Neural cell (in vitro differentiated cells): ENCODE results near the gene ZNF287. TPM values are rescaled to one million over a fixed set of nuclear protein-coding genes. Genes with fewer than 3 reads are reported as not detected.

Experiments used
- H2AFZ ChIP-seq: fragments of 200-600, 300-800 bp; sonication (generic), shearing (Covaris generic); 2 replicates; pipeline ENCODE4 v1.6.0; 2014; ENCODE audit warnings: low read depth, mild to moderate bottlenecking, antibody characterized with exemption, low read length, moderate library complexity
- H3F3A ChIP-seq: fragments of 200-600 bp; shearing (Covaris generic); 2 replicates; pipeline ENCODE4 v1.6.1; 2016; ENCODE audit warnings: mild to moderate bottlenecking, moderate library complexity, mixed read lengths, antibody characterized with exemption, low read length; ENCODE audit not compliant: insufficient read depth, poor library complexity, severe bottlenecking
- H3K27ac ChIP-seq: fragments of 200-600, 300-800 bp; sonication (generic), shearing (Covaris generic); 2 replicates; pipeline ENCODE4 v1.5.1; 2014; ENCODE audit warnings: mild to moderate bottlenecking, low read length, moderate library complexity
- H3K27me3 ChIP-seq: fragments of 300-800, 200-600 bp; sonication (generic), shearing (Covaris generic); 2 replicates; pipeline ENCODE4 v1.6.0; 2014; ENCODE audit warnings: mild to moderate bottlenecking, low read depth, low read length, moderate library complexity; ENCODE audit not compliant: insufficient read depth
- H3K36me3 ChIP-seq: fragments of 300-800, 200-600 bp; sonication (generic), shearing (Covaris generic); 2 replicates; pipeline ENCODE4 v1.5.1; 2014; ENCODE audit warnings: mild to moderate bottlenecking, antibody characterized with exemption, low read length, moderate library complexity; ENCODE audit not compliant: insufficient read depth
- H3K4me2 ChIP-seq: fragments of 300-800, 200-600 bp; sonication (generic), shearing (Covaris generic); 2 replicates; pipeline ENCODE4 v1.6.0; 2014; ENCODE audit warnings: mild to moderate bottlenecking, low read length
- H3K4me3 ChIP-seq: fragments of 300-800, 200-600 bp; sonication (generic), shearing (Covaris generic); 2 replicates; pipeline ENCODE4 v1.5.1; 2014; ENCODE audit warnings: mild to moderate bottlenecking, low read length, moderate library complexity
- H3K79me2 ChIP-seq: fragments of 200-600 bp; shearing (Covaris generic); replicated peaks from 2 replicates; pipeline ENCODE4 v1.6.0; 2014; ENCODE audit warnings: mild to moderate bottlenecking, low read length, moderate library complexity; ENCODE audit not compliant: insufficient read depth
- H3K9ac ChIP-seq: fragments of 300-800, 200-600 bp; sonication (generic), shearing (Covaris generic); 2 replicates; pipeline ENCODE4 v1.6.1; 2016; ENCODE audit warnings: mild to moderate bottlenecking, low read length, mixed read lengths
- H3K9me2 ChIP-seq: fragments of 200-600 bp; shearing (Covaris generic); 2 replicates; pipeline ENCODE4 v1.6.1; 2016; ENCODE audit warnings: mild to moderate bottlenecking, low read length, mixed read lengths; ENCODE audit not compliant: insufficient read depth
- H3K9me3 ChIP-seq: fragments of 200-600, 300-800 bp; sonication (generic), shearing (Covaris generic); 2 replicates; pipeline ENCODE4 v1.6.1; 2016; ENCODE audit warnings: mild to moderate bottlenecking, mixed run types, low read length, moderate library complexity, mixed read lengths
- H4K20me1 ChIP-seq: fragments of 200-600 bp; shearing (Covaris generic); 2 replicates; pipeline ENCODE4 v1.6.1; 2016; ENCODE audit warnings: mild to moderate bottlenecking, mixed run types; ENCODE audit not compliant: insufficient read depth
- EP300 ChIP-seq: fragments of 450-650 bp; conservative IDR thresholded peaks from 2 replicates; pipeline ENCODE4 v1.6.1; 2014; ENCODE audit warnings: antibody characterized with exemption, mild to moderate bottlenecking, moderate library complexity; ENCODE audit not compliant: poor library complexity, severe bottlenecking
- EZH2 ChIP-seq: fragments of 200-600, 300-800 bp; shearing (Covaris generic), sonication (generic); IDR thresholded peaks from 2 replicates; pipeline ENCODE4 v1.6.1; 2014; ENCODE audit warnings: antibody characterized with exemption, low read length, borderline replicate concordance, mild to moderate bottlenecking; ENCODE audit not compliant: insufficient read depth, poor library complexity, severe bottlenecking
- MXI1 ChIP-seq: fragments of 450-650 bp; conservative IDR thresholded peaks from 2 replicates; pipeline ENCODE4 v1.6.1; 2014; ENCODE audit warnings: antibody characterized with exemption, mild to moderate bottlenecking; ENCODE audit not compliant: poor library complexity, severe bottlenecking
- POLR2AphosphoS5 ChIP-seq: IDR thresholded peaks from 2 replicates; pipeline ENCODE4 v1.6.1; 2012
- RAD21 ChIP-seq: fragments of 450-650 bp; conservative IDR thresholded peaks from 2 replicates; pipeline ENCODE4 v1.6.1; 2014; ENCODE audit warnings: antibody characterized with exemption, mild to moderate bottlenecking, moderate library complexity
- SMC3 ChIP-seq: fragments of 450-650 bp; conservative IDR thresholded peaks from 2 replicates; pipeline ENCODE4 v1.6.1; 2014; ENCODE audit warnings: antibody characterized with exemption, mild to moderate bottlenecking, moderate library complexity; ENCODE audit not compliant: poor library complexity
- TAF1 ChIP-seq: IDR thresholded peaks from 2 replicates; pipeline ENCODE4 v1.6.1; 2012; ENCODE audit warnings: low read depth
- polyA plus RNA-seq: library from polyadenylated mRNA; depleted of rRNA; stranded (reverse); fragments of >200 nt; gene quantifications from 2 replicates; pipeline ENCODE4 v1.2.3, GENCODE V29; 2014
- TF ChIP-seq, protein P1 (sequence below): IDR thresholded peaks from 2 replicates; pipeline ENCODE4 v1.6.1; 2012; ENCODE audit warnings: borderline replicate concordance
- TF ChIP-seq, protein P2 (sequence below): fragments of 450-650 bp; IDR thresholded peaks from 2 replicates; pipeline ENCODE4 v1.5.1; 2014; ENCODE audit warnings: antibody characterized with exemption, mild to moderate bottlenecking, moderate library complexity; ENCODE audit not compliant: poor library complexity, severe bottlenecking

ZNF287 gene
- polyA plus RNA-seq, 1 donor from 2014 or later: 12.6 TPM

DNA sequence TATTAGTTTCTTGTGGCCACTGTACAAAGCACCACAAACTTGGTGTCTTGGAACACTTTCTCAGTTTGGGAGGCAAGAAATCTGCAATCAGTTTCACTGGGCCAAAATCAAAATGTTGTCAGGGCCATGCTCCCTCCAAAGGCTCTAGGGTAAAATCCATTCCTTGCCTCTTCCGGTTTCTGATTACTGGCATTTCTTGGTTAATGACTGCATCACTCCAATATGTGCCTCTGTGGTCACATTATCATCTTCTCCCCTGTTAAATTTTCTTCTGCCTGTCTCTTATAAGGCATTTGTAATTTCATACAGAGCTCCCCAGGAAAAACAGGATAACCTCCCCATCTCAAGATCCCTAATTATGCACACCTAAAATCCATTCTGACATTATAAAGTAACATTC is 34.8 kb downstream of the ZNF287 start:
- H3K36me3 ChIP-seq: no peaks in the 10 kb centered on the region
- H4K20me1 ChIP-seq: no peaks in the 10 kb centered on the region
- H3K4me3 ChIP-seq: no peak overlapping the region
- no peaks in the 10 kb centered on the region for H3K9me2 ChIP-seq
- no peak overlapping the region for H2AFZ ChIP-seq
- H3F3A ChIP-seq: no peaks in the 10 kb centered on the region
- H3K27me3 ChIP-seq: no peaks in the 10 kb centered on the region
- no peak for TF ChIP-seq TAF1
- TF ChIP-seq SMC3: no peak
- no peak for TF ChIP-seq MXI1
- TF ChIP-seq, protein P1, sequence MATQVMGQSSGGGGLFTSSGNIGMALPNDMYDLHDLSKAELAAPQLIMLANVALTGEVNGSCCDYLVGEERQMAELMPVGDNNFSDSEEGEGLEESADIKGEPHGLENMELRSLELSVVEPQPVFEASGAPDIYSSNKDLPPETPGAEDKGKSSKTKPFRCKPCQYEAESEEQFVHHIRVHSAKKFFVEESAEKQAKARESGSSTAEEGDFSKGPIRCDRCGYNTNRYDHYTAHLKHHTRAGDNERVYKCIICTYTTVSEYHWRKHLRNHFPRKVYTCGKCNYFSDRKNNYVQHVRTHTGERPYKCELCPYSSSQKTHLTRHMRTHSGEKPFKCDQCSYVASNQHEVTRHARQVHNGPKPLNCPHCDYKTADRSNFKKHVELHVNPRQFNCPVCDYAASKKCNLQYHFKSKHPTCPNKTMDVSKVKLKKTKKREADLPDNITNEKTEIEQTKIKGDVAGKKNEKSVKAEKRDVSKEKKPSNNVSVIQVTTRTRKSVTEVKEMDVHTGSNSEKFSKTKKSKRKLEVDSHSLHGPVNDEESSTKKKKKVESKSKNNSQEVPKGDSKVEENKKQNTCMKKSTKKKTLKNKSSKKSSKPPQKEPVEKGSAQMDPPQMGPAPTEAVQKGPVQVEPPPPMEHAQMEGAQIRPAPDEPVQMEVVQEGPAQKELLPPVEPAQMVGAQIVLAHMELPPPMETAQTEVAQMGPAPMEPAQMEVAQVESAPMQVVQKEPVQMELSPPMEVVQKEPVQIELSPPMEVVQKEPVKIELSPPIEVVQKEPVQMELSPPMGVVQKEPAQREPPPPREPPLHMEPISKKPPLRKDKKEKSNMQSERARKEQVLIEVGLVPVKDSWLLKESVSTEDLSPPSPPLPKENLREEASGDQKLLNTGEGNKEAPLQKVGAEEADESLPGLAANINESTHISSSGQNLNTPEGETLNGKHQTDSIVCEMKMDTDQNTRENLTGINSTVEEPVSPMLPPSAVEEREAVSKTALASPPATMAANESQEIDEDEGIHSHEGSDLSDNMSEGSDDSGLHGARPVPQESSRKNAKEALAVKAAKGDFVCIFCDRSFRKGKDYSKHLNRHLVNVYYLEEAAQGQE: no peak
- no peak for TF ChIP-seq EP300
- TF ChIP-seq POLR2AphosphoS5: no peak
- no peak for TF ChIP-seq RAD21
- TF ChIP-seq, protein P2, sequence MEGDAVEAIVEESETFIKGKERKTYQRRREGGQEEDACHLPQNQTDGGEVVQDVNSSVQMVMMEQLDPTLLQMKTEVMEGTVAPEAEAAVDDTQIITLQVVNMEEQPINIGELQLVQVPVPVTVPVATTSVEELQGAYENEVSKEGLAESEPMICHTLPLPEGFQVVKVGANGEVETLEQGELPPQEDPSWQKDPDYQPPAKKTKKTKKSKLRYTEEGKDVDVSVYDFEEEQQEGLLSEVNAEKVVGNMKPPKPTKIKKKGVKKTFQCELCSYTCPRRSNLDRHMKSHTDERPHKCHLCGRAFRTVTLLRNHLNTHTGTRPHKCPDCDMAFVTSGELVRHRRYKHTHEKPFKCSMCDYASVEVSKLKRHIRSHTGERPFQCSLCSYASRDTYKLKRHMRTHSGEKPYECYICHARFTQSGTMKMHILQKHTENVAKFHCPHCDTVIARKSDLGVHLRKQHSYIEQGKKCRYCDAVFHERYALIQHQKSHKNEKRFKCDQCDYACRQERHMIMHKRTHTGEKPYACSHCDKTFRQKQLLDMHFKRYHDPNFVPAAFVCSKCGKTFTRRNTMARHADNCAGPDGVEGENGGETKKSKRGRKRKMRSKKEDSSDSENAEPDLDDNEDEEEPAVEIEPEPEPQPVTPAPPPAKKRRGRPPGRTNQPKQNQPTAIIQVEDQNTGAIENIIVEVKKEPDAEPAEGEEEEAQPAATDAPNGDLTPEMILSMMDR: no peak
- TF ChIP-seq EZH2: no peak
- H3K27ac ChIP-seq: no peak overlapping the region
- no peaks in the 10 kb centered on the region for H3K9me3 ChIP-seq
- H3K79me2 ChIP-seq: no peaks in the 10 kb centered on the region
- no peak overlapping the region for H3K4me2 ChIP-seq
- no peak overlapping the region for H3K9ac ChIP-seq

DNA sequence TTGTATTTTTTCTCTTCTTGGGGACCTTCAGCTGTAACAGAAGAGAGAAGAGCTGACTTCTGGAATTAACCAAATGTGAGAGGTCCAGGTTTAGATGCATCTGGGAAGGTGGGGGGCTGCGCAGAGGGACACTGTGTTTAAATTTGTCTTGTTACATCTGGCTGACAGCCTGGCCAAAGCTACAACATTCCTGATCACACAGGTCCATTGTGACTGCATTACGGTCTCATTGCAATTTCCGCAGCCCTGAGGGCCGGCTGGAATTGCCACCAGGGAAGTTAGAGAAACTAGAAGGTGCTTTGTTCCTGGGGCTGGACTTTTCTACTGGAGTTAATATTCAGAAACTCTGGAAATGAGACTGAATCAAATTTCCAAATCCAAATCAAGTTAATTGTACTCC is 39.1 kb downstream of the ZNF287 start:
- Histone ChIP-seq H3K79me2 (no peaks in the 10 kb centered on the region), H3K9ac (no peak overlapping the region), H3K4me2 (no peak overlapping the region), H3K36me3 (no peaks in the 10 kb centered on the region), H3K9me3 (no peaks in the 10 kb centered on the region), H3K9me2 (no peaks in the 10 kb centered on the region), H3K4me3 (no peak overlapping the region), H3F3A (no peaks in the 10 kb centered on the region), H4K20me1 (no peaks in the 10 kb centered on the region), H3K27me3 (no peaks in the 10 kb centered on the region), H3K27ac (no peak overlapping the region), H2AFZ (no peak overlapping the region)
- no peak for TF ChIP-seq MXI1
- no peak for TF ChIP-seq RAD21
- no peak for TF ChIP-seq POLR2AphosphoS5
- TF ChIP-seq EP300: no peak
- no peak for TF ChIP-seq SMC3
- TF ChIP-seq, protein P1: no peak
- no peak for TF ChIP-seq EZH2
- no peak for TF ChIP-seq TAF1
- TF ChIP-seq, protein P2: no peak
